ENCODE results near the gene UNC5C. TPM values are rescaled to one million over a fixed set of nuclear protein-coding genes. Genes with fewer than 3 reads are reported as not detected.

The UNC5C gene
- total RNA-seq, 2 experiments from 2014 or later = not detected

DNA sequence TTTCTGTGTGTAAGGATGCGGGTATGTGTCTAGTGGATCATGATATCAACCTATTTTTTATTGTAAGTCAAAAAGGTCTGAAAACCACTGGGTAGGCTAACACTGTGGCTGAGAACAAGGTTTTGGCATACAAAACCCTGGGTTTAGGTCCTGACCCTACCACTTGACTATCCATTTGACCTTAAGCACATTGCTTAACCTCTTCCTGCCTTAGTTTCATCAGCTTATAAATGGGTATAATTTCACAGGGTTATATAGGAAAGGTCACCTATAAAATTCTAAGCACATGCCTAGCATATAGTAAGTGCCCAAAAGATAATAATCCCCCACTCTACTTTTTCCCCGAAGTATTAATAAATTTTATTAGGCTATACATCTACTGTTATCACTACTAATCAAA lies 263.0 kb downstream of the UNC5C start:
- no peak overlapping the region for H3K4me3 Mint-ChIP-seq
- POLR2A ChIA-PET = no interaction called here
- peaks cover 12% of the 10 kb centered on the region for H3K4me1 Mint-ChIP-seq
- no peaks in the 10 kb centered on the region for H3K36me3 Mint-ChIP-seq
- DNase-seq (no peak), ATAC-seq (ENCODE audit: low read depth) (no peak)
- peaks cover 5% of the 10 kb centered on the region for H3K9me3 Mint-ChIP-seq
- H3K27ac Mint-ChIP-seq = no peak overlapping the region
- no peaks in the 10 kb centered on the region for H3K27me3 Mint-ChIP-seq

DNA sequence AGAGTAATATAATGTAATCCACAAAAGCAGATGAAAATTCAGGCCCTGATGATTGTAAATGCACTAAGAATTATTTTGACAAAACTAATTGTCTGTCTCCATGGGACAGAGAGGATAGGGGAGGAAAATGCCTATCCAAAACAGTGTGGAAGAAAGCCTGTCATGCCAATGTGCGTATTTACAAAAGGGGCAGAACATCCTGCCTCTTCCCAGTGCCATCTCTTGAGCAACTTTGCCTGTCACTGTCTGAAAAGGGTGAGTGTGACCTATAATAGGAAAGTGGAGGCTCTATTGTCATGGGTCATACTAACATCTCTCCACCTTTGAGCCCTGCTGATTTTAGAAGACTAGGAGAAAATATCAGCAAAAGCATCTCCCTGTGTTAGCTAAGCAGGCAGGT lies 264.1 kb downstream of the UNC5C start:
- Mint-ChIP-seq H3K36me3 (no peaks in the 10 kb centered on the region), H3K9me3 (peaks cover 5% of the 10 kb centered on the region), H3K27me3 (no peaks in the 10 kb centered on the region), H3K27ac (no peak overlapping the region), H3K4me3 (no peak overlapping the region), H3K4me1 (peaks cover 5% of the 10 kb centered on the region)
- ATAC-seq (ENCODE audit: low read depth) (no peak), DNase-seq (no peak)
- POLR2A ChIA-PET = no interaction called here

DNA sequence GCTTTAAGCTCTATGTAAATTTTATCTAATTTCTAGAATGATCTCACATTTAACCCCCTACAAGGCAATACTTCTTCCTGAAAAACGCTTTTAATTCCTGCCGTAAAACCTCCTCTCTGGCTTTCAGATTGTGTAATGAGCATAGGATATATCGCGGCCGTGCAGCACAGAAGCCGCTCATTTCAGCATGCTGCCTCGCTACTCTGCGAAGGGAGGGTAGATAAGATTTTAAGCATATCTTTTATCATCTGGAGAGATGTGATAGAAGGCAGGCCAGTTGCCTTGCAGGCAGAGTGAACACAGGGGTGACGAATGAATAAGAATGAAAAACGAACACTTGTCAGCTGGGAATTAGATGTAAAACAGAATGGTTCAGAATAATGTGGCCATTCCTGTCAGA lies 265.5 kb downstream of the UNC5C start:
- Mint-ChIP-seq H3K4me1 (no peaks in the 10 kb centered on the region), H3K27me3 (no peaks in the 10 kb centered on the region), H3K27ac (no peak overlapping the region), H3K4me3 (no peak overlapping the region), H3K36me3 (no peaks in the 10 kb centered on the region), H3K9me3 (peaks cover 5% of the 10 kb centered on the region)
- DNase-seq (no peak), ATAC-seq (ENCODE audit: low read depth) (no peak)
- POLR2A ChIA-PET = no interaction called here

DNA sequence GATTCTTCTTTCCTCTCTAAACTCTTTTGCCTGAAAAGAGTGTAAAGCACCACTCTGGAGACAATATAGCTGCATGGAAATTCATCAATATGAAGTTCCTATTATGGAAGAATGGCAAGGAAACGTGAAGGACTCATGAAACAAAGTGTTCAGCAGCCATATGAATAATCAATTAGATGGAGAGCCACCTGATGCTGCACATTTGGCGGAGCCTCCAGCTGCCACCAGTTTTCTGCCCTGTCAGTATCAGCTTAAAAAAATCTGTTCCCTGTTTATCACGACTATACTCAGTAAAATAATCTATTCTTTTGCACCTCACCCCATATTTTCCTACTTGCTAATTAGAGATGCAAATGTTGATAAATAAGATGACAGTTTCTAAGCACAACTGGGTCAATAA lies 276.0 kb downstream of the UNC5C start:
- Mint-ChIP-seq H3K27me3 (no peaks in the 10 kb centered on the region), H3K36me3 (no peaks in the 10 kb centered on the region), H3K27ac (no peak overlapping the region), H3K4me3 (no peak overlapping the region), H3K9me3 (no peaks in the 10 kb centered on the region), H3K4me1 (no peaks in the 10 kb centered on the region)
- POLR2A ChIA-PET = no interaction called here
- ATAC-seq (ENCODE audit: low read depth) (no peak), DNase-seq (no peak)

DNA sequence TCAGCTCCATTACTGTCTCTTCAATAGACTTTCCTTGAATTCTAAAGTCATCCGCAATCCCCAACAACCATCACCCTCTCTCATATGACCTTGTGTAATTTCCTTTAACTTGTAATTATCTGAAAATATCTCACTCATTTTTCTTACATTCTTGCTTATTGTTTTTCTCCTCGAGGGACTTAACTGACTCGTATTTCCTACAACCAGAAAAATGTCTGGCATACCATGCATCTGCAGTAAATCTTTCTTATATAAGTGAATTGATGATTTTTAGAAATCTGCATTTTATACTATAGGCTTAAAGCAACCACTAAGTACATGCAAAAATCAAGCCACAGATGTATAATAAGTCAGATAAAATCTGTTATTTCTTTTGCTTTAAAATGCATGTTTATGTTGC lies 276.7 kb downstream of the UNC5C start:
- H3K9me3 Mint-ChIP-seq = no peaks in the 10 kb centered on the region
- H3K27me3 Mint-ChIP-seq = no peaks in the 10 kb centered on the region
- ATAC-seq (ENCODE audit: low read depth) (no peak), DNase-seq (no peak)
- H3K4me1 Mint-ChIP-seq = no peaks in the 10 kb centered on the region
- POLR2A ChIA-PET = no interaction called here
- no peak overlapping the region for H3K27ac Mint-ChIP-seq
- H3K36me3 Mint-ChIP-seq = no peaks in the 10 kb centered on the region
- no peak overlapping the region for H3K4me3 Mint-ChIP-seq

DNA sequence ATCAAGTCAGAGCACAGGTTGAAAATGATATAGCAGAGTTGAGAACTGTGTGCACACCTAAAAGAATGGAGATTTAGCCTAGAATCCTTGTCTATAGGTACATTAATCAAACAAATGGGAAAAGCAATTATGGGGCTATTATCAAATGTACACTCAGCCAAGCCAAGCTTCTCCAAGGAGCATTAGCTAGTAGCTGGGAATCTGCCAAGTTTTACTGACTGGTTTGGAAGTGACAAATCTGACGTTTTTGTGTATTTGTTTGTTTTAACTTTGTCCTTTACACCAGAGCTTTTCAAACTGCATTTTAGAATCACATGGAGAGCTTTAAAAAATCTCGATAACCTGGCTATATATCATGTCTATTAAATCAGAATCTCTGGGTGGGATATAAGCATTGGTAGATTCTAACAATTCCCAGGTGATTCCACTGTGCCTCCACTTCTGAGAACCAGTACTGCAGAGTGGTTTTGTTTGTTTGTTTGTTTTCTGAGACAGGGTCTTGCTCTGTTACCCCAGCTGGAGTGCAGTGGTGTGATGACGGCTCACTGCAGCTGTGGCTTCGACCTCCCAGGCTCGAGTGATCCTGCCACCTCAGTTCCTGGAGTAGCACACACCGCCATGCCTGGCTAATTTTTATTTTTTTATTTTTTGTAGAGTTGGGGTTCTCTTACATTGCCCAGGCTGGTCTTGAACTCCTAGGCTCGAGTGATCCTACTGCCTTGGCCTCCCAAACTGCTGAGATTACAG lies 279.8 kb downstream of the UNC5C start:
- no peak overlapping the region for H3K4me3 Mint-ChIP-seq
- DNase-seq = no peak
- H3K9me3 Mint-ChIP-seq = no peaks in the 10 kb centered on the region
- no peaks in the 10 kb centered on the region for H3K27me3 Mint-ChIP-seq
- POLR2A ChIA-PET = no interaction called here
- no peaks in the 10 kb centered on the region for H3K4me1 Mint-ChIP-seq
- H3K36me3 Mint-ChIP-seq = no peaks in the 10 kb centered on the region
- no peak for ATAC-seq (ENCODE audit: low read depth)
- H3K27ac Mint-ChIP-seq = no peak overlapping the region

DNA sequence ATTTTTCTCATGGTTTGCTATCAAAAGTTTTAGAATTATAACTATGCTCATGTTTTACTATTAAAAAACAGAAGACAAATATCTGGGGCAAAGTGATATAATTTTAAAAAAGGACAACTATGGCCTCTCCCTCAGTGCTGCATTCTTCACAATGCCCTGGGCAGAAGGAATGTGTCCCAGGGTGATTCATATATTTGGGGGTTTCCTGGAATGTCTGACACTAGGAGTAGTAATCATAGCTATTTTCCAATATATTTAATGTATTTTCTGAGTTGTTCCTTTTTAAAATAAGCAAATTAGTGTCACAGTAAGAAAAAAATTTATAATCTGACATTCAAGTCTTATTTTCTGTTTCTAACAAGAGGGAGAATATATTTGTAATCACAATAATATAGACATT lies 281.7 kb downstream of the UNC5C start:
- Mint-ChIP-seq H3K27ac (no peak overlapping the region), H3K9me3 (no peaks in the 10 kb centered on the region), H3K4me3 (no peak overlapping the region), H3K4me1 (no peaks in the 10 kb centered on the region), H3K36me3 (no peaks in the 10 kb centered on the region), H3K27me3 (no peaks in the 10 kb centered on the region)
- POLR2A ChIA-PET = no interaction called here
- no peak for DNase-seq
- no peak for ATAC-seq (ENCODE audit: low read depth)

DNA sequence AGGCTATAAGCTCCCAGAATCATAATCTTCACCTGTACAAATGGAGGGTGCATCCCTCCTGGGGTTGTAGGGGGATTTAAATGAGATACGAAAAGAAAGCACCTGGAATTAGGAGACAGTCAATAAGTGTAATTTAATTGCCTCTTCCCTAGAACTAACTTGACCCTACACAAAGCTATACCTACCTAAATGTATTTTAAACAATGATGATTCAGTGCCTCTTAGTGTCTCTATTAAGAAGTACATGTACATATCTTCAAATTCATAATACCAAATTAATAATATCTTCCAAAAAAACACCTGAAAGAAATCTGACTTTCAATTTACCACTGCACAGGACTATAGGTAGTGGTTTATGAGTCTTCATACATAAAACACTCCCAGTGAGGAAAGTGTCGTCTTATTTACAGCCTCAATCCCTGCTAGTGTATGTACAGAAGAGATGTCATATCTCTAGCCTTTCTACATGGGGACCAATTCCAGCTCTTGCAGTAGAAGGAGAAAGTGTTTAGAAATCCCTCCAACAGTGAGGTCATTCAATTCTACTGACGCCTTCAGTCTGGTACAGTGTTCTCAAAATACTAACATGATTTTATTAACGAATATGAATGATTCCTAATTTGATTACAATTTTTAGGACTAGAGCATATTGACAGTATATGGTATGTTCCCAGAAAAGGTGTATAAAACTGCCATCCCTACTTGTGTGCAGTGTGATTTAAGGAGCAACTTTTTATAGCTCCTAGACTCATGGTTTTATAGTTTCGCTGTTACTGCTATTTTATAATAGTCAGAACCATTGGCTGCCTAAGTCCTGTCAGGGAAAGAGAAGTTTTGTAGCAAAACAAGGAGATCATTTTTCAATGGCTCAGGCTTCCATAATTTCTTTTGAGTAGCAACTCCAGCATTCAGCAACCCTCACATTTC lies 282.7 kb downstream of the UNC5C start:
- H3K27ac Mint-ChIP-seq = no peak overlapping the region
- no peak for ATAC-seq (ENCODE audit: low read depth)
- no peaks in the 10 kb centered on the region for H3K36me3 Mint-ChIP-seq
- POLR2A ChIA-PET = no interaction called here
- H3K27me3 Mint-ChIP-seq = no peaks in the 10 kb centered on the region
- no peak overlapping the region for H3K4me3 Mint-ChIP-seq
- no peak for DNase-seq
- no peaks in the 10 kb centered on the region for H3K9me3 Mint-ChIP-seq
- no peaks in the 10 kb centered on the region for H3K4me1 Mint-ChIP-seq

DNA sequence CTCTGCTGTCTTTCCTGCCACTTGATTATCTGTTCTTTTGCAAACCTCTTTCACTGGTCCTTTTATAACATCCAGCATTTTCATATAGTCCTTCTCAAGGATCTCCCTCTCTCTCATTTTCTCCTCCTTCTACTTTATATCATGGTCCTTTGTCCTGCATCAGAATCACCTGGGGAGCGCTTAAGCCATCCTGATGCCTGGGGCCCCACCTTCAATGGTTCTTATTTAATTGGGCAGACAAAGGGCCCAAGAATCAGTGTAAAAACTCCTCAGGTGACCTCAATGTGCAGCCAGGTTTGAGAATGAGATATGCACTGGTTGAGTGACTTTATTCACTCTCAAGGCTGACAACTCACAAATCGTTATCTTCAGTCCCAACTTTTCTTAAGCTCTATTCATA lies 283.9 kb downstream of the UNC5C start:
- Mint-ChIP-seq H3K36me3 (no peaks in the 10 kb centered on the region), H3K27ac (no peak overlapping the region), H3K9me3 (no peaks in the 10 kb centered on the region), H3K4me1 (no peaks in the 10 kb centered on the region), H3K4me3 (no peak overlapping the region), H3K27me3 (no peaks in the 10 kb centered on the region)
- POLR2A ChIA-PET = no interaction called here
- DNase-seq (no peak), ATAC-seq (ENCODE audit: low read depth) (no peak)

DNA sequence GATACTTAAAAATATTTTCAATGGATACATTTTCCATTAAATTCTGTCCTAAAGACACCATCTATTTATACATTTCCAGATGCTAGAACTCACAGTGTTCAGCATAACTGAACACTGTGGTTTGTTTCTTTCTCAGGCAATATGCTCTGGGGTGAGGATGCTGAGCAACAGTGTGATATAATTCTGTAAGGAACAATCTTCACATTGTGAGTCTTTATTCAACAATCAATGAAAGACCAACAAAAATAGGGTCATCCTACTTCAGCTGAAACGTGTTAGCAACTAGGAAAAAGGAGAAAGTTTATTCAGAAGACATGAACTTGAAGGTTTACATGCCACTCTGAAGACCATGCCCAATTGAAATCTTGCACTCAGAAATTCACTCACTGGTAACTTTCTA lies 284.8 kb downstream of the UNC5C start:
- no peaks in the 10 kb centered on the region for H3K36me3 Mint-ChIP-seq

DNA sequence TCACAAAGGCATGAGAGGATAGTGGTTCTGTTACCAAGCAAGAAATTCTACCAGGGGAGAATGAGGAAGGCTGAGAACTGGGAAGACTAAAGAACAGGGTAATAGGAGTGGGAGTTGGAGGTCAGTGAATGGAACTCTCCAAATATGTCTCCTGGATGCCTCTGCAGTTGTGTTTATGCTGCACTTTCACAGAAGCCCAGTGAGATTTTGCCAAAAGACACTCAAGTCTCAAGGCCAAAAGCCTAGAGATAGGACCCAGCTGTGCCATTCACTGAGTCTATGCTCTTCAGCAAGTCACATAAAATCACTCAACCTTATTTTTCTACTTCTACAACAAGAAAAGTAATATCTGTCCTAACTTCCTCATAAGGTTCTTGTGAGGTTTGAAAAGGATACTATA lies 285.4 kb downstream of the UNC5C start:
- Mint-ChIP-seq H3K27me3 (no peaks in the 10 kb centered on the region), H3K4me3 (no peak overlapping the region), H3K27ac (no peak overlapping the region), H3K9me3 (no peaks in the 10 kb centered on the region), H3K36me3 (no peaks in the 10 kb centered on the region), H3K4me1 (no peaks in the 10 kb centered on the region)
- POLR2A ChIA-PET = no interaction called here
- DNase-seq (no peak), ATAC-seq (ENCODE audit: low read depth) (no peak)

More for the DNA sequence above, 284.8 kb downstream of the UNC5C start:
- no peaks in the 10 kb centered on the region for H3K4me1 Mint-ChIP-seq
- no peaks in the 10 kb centered on the region for H3K9me3 Mint-ChIP-seq
- no peak for DNase-seq
- ATAC-seq (ENCODE audit: low read depth) = no peak
- no peak overlapping the region for H3K4me3 Mint-ChIP-seq
- POLR2A ChIA-PET = no interaction called here
- H3K27me3 Mint-ChIP-seq = no peaks in the 10 kb centered on the region
- no peak overlapping the region for H3K27ac Mint-ChIP-seq

DNA sequence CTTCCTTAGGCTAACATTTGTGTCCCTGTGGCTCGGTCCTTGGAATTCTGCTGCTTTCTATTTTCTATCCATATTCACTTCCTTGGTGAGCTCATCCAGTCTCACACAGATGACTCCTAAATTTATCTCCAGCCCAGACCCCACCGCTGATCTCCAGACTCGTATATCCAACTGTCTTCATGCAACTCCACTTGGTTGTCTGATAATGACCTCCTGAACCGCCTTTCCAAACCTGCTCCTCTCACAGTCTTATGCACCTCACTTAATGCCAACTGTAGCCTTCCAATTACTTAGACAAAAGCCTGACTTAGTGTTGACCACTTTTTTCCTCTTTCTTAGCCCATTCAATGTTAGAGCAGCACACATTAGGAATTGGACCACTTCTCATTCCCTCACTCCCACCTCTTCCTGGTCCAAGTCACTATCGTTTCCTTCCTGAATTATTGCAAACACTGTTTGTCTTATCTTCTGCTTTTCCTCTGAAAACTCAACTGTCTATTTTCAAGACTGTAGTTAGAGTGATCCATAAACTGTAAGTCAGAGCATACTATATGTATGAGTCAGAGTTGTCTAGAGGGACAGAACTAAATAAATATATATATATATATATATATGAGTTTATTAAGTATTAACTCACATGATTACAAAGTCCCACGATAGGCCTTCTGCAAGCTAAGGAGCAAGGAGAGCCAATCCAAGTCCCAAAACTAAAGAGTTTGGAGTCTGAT lies 292.5 kb downstream of the UNC5C start:
- POLR2A ChIA-PET = no interaction called here
- Mint-ChIP-seq H3K27ac (no peak overlapping the region), H3K36me3 (no peaks in the 10 kb centered on the region), H3K27me3 (no peaks in the 10 kb centered on the region), H3K4me3 (no peak overlapping the region), H3K4me1 (no peaks in the 10 kb centered on the region), H3K9me3 (no peaks in the 10 kb centered on the region)
- ATAC-seq (ENCODE audit: low read depth) = no peak
- no peak for DNase-seq

DNA sequence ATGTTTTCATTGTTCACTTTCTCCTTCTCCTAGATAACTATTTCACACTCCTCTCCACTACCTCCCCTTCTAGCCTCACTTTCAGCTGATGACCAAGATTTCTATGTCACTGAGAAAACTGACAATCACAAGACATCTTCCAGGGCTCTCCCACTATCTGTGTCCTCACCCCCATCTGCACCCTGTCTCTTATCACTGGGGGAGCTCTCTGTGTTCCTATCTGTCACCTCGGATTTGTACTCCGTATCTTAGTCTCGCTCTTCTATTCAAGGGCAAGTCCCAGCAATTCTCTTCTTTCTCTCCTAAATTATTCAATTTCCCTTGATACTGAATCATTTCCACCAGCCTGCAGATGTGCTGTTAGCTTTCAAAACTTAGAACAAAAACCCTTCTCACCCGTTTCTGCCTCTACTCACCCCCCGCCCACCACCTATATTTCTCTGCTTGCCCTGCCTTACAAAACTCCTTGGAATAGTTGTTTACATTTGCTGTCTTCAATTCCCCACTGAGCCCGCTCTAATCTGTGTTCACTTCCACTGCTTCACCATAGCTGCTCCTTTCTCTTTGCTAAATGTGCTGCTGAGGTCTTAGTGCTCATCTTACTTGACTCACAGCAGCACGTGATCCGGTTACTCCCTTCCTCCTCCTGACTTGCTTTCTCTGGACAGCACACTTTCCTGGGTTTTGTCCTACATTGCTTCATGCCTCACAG lies 293.2 kb downstream of the UNC5C start:
- no peaks in the 10 kb centered on the region for H3K9me3 Mint-ChIP-seq
- H3K36me3 Mint-ChIP-seq = no peaks in the 10 kb centered on the region
- no peak overlapping the region for H3K27ac Mint-ChIP-seq
- DNase-seq (no peak), ATAC-seq (ENCODE audit: low read depth) (no peak)
- no peak overlapping the region for H3K4me3 Mint-ChIP-seq
- H3K4me1 Mint-ChIP-seq = no peaks in the 10 kb centered on the region
- POLR2A ChIA-PET = no interaction called here
- no peaks in the 10 kb centered on the region for H3K27me3 Mint-ChIP-seq

Data from activated naive CD8-positive, alpha-beta T cell treated with anti-CD3 and anti-CD28 coated beads, Interleukin-2, amount 10 ng/mL, durations not matched to agents 7 days and 5 days (primary cell).